ENCODE data around the gene GAS2L3.

- TF ChIP-seq CTCF (IDR thresholded peaks at IDR 0.05; ENCODE audit: low read length), result no peak
- TF ChIP-seq EZH2phosphoT487 (IDR thresholded peaks at IDR 0.05; ENCODE audit: low read length), result no peak
- TF ChIP-seq EZH2 (optimal IDR thresholded peaks at IDR 0.05; ENCODE audit: low read depth, low read length), result no peak
Observed at GRCh38 chr12:100666588-100666987, 93.1 kb downstream of the GAS2L3 start.
